Measurements from ENCODE around the gene GRIK4. TPM values are rescaled to one million over a fixed set of nuclear protein-coding genes. Genes with fewer than 3 reads are reported as not detected.

Gene GRIK4
- total and polyA plus RNA-seq, 8 donors = 0.06 to 0.31 TPM; not detected in 6

DNA sequence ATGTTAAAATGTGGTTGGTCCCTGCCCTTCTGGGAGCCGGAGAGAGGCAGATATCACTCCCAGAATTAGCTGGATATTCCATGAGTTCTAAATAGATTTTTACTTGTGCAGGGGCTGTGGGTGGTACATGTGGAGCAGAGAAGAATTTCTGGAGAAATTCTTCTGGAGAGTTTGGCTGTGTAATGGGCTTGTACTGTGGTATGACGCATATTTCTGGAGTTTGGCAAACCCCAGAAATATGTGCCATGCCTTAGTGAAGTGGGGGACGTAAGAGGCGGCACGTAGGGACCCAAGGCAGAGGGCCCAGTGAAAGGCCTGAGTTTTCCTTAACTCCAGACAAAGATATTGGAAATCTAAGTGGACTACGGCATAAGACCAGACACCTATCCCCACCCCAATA lies 461.1 kb downstream of the GRIK4 start:
- H3K4me3 ChIP-seq = no peak overlapping the region
- no peak for DNase-seq
- H3K9me3 ChIP-seq = no peaks in the 10 kb centered on the region
- WGBS, 5 donors = 92 to 96% (median 93%) methylated on average over 6 of the region's 6 CpGs
- TF ChIP-seq POLR2AphosphoS5 (IDR thresholded peaks at IDR 0.05) (no peak), EP300 (IDR thresholded peaks at IDR 0.05) (no peak), POLR2A (IDR thresholded peaks at IDR 0.05) (no peak), CTCF (IDR thresholded peaks at IDR 0.05) (no peak)
- peaks cover 0 to 27% (median 0%) of the 10 kb centered on the region in 3 donors for H3K27me3 ChIP-seq
- intact Hi-C loops (cut with DNase I; ENCODE audit: low total_unique reads) = no loop called here
- no peaks in the 10 kb centered on the region for H3K4me1 ChIP-seq
- H3K36me3 ChIP-seq = no peaks in the 10 kb centered on the region
- H3K27ac ChIP-seq = no peak overlapping the region

DNA sequence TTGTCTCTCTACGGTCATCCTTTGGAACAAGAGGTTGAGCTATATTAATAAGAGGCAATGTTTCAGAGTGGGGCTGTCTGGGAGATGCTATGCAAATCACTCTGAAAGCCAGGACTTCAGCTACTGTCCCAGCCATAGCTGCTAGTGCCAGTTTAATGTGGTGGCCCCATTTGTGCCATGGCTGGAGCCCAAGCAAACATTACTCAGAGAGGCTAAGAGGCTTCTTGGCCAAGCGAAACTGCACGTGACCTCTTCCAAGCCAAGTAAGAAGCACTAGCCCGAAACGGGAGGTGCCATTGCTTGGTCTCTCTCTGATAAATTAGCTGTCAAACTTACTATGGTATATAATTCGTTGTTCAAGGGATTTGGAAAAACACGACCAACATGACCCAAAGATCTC lies 462.0 kb downstream of the GRIK4 start:
- TF ChIP-seq POLR2AphosphoS5 (IDR thresholded peaks at IDR 0.05) (no peak), CTCF (IDR thresholded peaks at IDR 0.05) (no peak), POLR2A (IDR thresholded peaks at IDR 0.05) (no peak), EP300 (IDR thresholded peaks at IDR 0.05) (no peak)
- H3K27me3 ChIP-seq = peaks cover 0 to 25% (median 0%) of the 10 kb centered on the region in 3 donors
- no peaks in the 10 kb centered on the region for H3K4me1 ChIP-seq
- 77 to 90% (median 87%) methylated on average over 7 of the region's 7 CpGs for WGBS, 5 donors
- H3K9me3 ChIP-seq = no peaks in the 10 kb centered on the region
- intact Hi-C loops (cut with DNase I; ENCODE audit: low total_unique reads) = no loop called here
- no peak for DNase-seq
- H3K36me3 ChIP-seq = no peaks in the 10 kb centered on the region
- H3K4me3 ChIP-seq = no peak overlapping the region
- H3K27ac ChIP-seq = no peak overlapping the region

DNA sequence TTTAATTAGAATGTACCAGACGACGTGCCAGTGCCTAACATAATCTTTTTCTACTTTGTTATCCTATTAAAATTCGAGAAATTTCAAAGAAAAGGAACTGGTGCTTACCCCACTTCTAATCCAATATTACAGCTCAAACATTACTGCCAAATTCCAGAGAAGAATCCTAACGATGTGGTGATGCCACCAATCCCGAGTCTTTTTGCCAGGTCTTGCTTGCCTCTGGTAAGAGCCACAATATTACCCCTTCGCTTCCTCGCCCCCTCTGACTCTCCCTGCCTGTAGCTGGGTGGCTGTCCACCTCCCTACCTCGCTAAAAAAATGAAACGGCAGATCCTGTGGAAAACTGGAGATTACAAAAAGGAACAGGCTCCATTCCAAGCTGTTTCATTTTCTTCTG lies 462.9 kb downstream of the GRIK4 start:
- H3K4me3 ChIP-seq = no peak overlapping the region
- H3K9me3 ChIP-seq = no peaks in the 10 kb centered on the region
- H3K27ac ChIP-seq = no peak overlapping the region
- intact Hi-C loops (cut with DNase I; ENCODE audit: low total_unique reads) = no loop called here
- TF ChIP-seq POLR2AphosphoS5 (IDR thresholded peaks at IDR 0.05) = no peak
- no peak for TF ChIP-seq CTCF (IDR thresholded peaks at IDR 0.05)
- TF ChIP-seq POLR2A (IDR thresholded peaks at IDR 0.05) = no peak
- 60 to 68% (median 63%) methylated on average over 9 of the region's 9 CpGs for WGBS, 5 donors
- no peak for DNase-seq
- no peaks in the 10 kb centered on the region for H3K36me3 ChIP-seq
- H3K27me3 ChIP-seq = peaks cover 0 to 26% (median 0%) of the 10 kb centered on the region in 3 donors
- H3K4me1 ChIP-seq = no peaks in the 10 kb centered on the region

DNA sequence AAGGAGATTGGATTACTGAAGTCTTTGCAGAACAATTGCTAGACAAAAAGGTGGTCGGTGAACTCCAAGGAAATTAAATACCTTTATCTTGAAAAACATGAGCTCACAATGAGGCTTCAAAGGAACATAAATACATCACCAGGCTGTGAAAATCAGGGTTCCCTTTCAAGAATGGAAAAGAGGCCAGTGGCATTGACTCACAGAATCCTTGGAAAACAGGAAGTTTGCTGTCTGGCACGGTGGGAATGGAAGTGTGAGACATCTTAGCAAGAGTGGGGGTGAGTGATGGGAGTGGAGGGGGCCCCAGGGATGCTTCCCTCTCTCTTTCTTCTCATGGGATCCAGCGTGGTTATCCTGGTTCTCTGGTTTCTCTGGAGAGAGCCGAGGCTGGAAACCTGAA lies 463.4 kb downstream of the GRIK4 start:
- Histone ChIP-seq H3K27me3 (peaks cover 0 to 27% (median 0%) of the 10 kb centered on the region in 3 donors), H3K27ac (no peak overlapping the region), H3K4me1 (no peaks in the 10 kb centered on the region), H3K36me3 (no peaks in the 10 kb centered on the region), H3K9me3 (no peaks in the 10 kb centered on the region), H3K4me3 (no peak overlapping the region)
- intact Hi-C loops (cut with DNase I; ENCODE audit: low total_unique reads) = no loop called here
- WGBS, 5 donors = 26 to 44% (median 30%) methylated on average over 3 to 4 of the region's 4 CpGs
- TF ChIP-seq CTCF (IDR thresholded peaks at IDR 0.05) = no peak
- no peak for TF ChIP-seq EP300 (IDR thresholded peaks at IDR 0.05)
- TF ChIP-seq POLR2AphosphoS5 (IDR thresholded peaks at IDR 0.05) = no peak
- no peak for TF ChIP-seq POLR2A (IDR thresholded peaks at IDR 0.05)
- no peak for DNase-seq
